ENCODE results near the gene GRB10. TPM values are rescaled to one million over a fixed set of nuclear protein-coding genes. Genes with fewer than 3 reads are reported as not detected.

Gene GRB10
- total RNA-seq, 1 experiment from 2014 or later, result 38.3 TPM

DNA sequence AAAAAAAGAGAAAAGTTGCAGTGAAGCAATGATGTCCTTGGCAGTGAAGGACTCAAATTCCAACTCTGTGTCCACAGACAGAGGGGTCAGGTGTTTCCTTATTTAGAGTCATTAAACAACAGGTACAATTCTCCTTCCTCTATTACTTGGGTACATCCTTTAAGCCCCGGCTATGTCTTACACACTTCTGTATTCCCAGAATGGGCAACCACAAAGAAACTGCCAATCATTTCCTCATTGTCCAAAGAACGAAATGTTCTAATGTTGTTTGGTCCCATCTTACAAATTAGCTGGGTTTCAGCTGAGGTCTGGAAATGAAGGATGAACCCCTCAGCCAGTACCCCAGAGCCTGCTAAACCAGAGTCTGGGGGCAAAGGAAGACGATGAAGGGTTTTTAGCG is 59.5 kb downstream of the GRB10 start:
- Histone ChIP-seq H3K36me3 (ENCODE audit: control insufficient read depth, insufficient read depth, low read length) (no peaks in the 10 kb centered on the region), H3K4me3 (ENCODE audit: low read depth in 2 of 2, low read length in 2 of 2) (no peak overlapping the region), H3K9me3 (ENCODE audit: control insufficient read depth, insufficient read depth, low read depth, low read length) (no peaks in the 10 kb centered on the region), H3K4me1 (ENCODE audit: control insufficient read depth, insufficient read depth, low read length) (no peaks in the 10 kb centered on the region), H3K27me3 (ENCODE audit: control insufficient read depth, insufficient read depth, low read length) (no peaks in the 10 kb centered on the region), H3K27ac (ENCODE audit: low read length) (no peak overlapping the region)
- in situ Hi-C loops (cut with HindIII; ENCODE audit: low pct_unique_long_range_greater_than_20kb, low sequenced_read_pairs) (no loop called here), intact Hi-C loops (cut with micrococcal nuclease; ENCODE audit: unreplicated experiment) (no loop called here)
- ATAC-seq (no peak), DNase-seq (ENCODE audit: low read depth, low spot score) (no peak)
- CTCF ChIA-PET, result no interaction called here
- TF ChIP-seq POLR2AphosphoS5 (IDR thresholded peaks at IDR 0.05; ENCODE audit: low read depth, low read length) (no peak), TCF7L2 (IDR thresholded peaks at IDR 0.05; ENCODE audit: low read depth, low read length) (no peak), SIN3A (IDR thresholded peaks at IDR 0.05; ENCODE audit: borderline replicate concordance, insufficient read depth, low read depth, low read length) (no peak), REST (IDR thresholded peaks at IDR 0.05; ENCODE audit: insufficient read depth in 1 of 2, low read depth in 2 of 2, low read length in 1 of 2) (no peak)
- TF ChIP-seq, protein P1, sequence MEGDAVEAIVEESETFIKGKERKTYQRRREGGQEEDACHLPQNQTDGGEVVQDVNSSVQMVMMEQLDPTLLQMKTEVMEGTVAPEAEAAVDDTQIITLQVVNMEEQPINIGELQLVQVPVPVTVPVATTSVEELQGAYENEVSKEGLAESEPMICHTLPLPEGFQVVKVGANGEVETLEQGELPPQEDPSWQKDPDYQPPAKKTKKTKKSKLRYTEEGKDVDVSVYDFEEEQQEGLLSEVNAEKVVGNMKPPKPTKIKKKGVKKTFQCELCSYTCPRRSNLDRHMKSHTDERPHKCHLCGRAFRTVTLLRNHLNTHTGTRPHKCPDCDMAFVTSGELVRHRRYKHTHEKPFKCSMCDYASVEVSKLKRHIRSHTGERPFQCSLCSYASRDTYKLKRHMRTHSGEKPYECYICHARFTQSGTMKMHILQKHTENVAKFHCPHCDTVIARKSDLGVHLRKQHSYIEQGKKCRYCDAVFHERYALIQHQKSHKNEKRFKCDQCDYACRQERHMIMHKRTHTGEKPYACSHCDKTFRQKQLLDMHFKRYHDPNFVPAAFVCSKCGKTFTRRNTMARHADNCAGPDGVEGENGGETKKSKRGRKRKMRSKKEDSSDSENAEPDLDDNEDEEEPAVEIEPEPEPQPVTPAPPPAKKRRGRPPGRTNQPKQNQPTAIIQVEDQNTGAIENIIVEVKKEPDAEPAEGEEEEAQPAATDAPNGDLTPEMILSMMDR (IDR thresholded peaks at IDR 0.05), result no peak
- POLR2A ChIA-PET, result no interaction called here
- no TSS peak for BruUV-seq (replicated peaks)

GRCh38 chr7:50721661-50722259 is 60.9 kb downstream of the GRB10 start:
- intact Hi-C loops (cut with micrococcal nuclease; ENCODE audit: unreplicated experiment) (no loop called here), in situ Hi-C loops (cut with HindIII; ENCODE audit: low pct_unique_long_range_greater_than_20kb, low sequenced_read_pairs) (no loop called here)
- no peak overlapping the region for H3K27ac ChIP-seq (ENCODE audit: low read length)
- no peaks in the 10 kb centered on the region for H3K36me3 ChIP-seq (ENCODE audit: control insufficient read depth, insufficient read depth, low read length)
- BruUV-seq (replicated peaks), result no TSS peak
- H3K27me3 ChIP-seq (ENCODE audit: control insufficient read depth, insufficient read depth, low read length), result no peaks in the 10 kb centered on the region
- no peak overlapping the region for H3K4me3 ChIP-seq (ENCODE audit: low read depth in 2 of 2, low read length in 2 of 2)
- POLR2A ChIA-PET, result no interaction called here
- H3K4me1 ChIP-seq (ENCODE audit: control insufficient read depth, insufficient read depth, low read length), result no peaks in the 10 kb centered on the region
- DNase-seq (ENCODE audit: low read depth, low spot score), result no peak
- no peaks in the 10 kb centered on the region for H3K9me3 ChIP-seq (ENCODE audit: control insufficient read depth, insufficient read depth, low read depth, low read length)
- TF ChIP-seq POLR2AphosphoS5 (IDR thresholded peaks at IDR 0.05; ENCODE audit: low read depth, low read length) (no peak), SIN3A (IDR thresholded peaks at IDR 0.05; ENCODE audit: borderline replicate concordance, insufficient read depth, low read depth, low read length) (no peak), TCF7L2 (IDR thresholded peaks at IDR 0.05; ENCODE audit: low read depth, low read length) (no peak), REST (IDR thresholded peaks at IDR 0.05; ENCODE audit: insufficient read depth in 1 of 2, low read depth in 2 of 2, low read length in 1 of 2) (no peak)
- TF ChIP-seq, protein P1 (IDR thresholded peaks at IDR 0.05), result no peak
- CTCF ChIA-PET, result no interaction called here
- ATAC-seq, result 0 out of 2 replicates have a peak, but pooled peaks have one; percentile 29
